GM18505 (cell line): ENCODE data around the gene CHD2.
A peak's percentile ranks its signal among the peaks of the same experiment; 100 is the strongest.

Experiments
- ATAC-seq: cut with Tn5 transposase; IDR thresholded peaks from one replicate; pipeline ENCODE4 v1.9.1; 2021; ENCODE audit not compliant: unreplicated experiment
- POLR2A ChIP-seq: IDR thresholded peaks from 4 replicates; pipeline ENCODE4 v1.6.1; 2011; ENCODE audit warnings: borderline replicate concordance; ENCODE audit not compliant: insufficient read depth, insufficient read length; ENCODE audit errors: extremely low read depth

Gene CHD2

GRCh38 chr15:92989470-92989869 is 89.3 kb downstream of the CHD2 start:
- peak; percentile 93 for ATAC-seq
- TF ChIP-seq POLR2A: no peak

GRCh38 chr15:92990031-92990430 is 89.9 kb downstream of the CHD2 start:
- peak; percentile 3 for TF ChIP-seq POLR2A
- ATAC-seq: no peak

GRCh38 chr15:92992720-92993119 is 92.6 kb downstream of the CHD2 start:
- no peak for ATAC-seq
- TF ChIP-seq POLR2A: no peak

DNA sequence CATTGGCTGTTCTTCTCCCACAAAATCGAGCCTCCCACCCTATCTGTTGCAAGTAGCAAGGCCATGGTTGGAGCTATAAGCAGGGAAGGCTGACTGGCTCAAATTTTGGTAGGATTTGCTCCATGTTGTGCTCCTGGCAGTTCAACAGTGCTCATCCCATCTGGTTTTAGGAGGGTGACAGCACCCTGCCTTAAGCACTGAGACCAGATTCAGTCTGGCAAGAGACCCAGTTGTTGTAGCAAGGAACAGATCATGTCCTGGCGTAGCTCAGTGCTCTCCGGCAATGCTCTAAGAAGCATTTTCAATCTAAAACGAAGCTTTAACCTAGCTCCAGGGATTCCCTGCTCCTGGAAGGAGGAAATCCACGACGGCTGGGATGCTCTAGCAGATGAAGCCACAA is 97.7 kb downstream of the CHD2 start:
- ATAC-seq: no peak
- no peak for TF ChIP-seq POLR2A

DNA sequence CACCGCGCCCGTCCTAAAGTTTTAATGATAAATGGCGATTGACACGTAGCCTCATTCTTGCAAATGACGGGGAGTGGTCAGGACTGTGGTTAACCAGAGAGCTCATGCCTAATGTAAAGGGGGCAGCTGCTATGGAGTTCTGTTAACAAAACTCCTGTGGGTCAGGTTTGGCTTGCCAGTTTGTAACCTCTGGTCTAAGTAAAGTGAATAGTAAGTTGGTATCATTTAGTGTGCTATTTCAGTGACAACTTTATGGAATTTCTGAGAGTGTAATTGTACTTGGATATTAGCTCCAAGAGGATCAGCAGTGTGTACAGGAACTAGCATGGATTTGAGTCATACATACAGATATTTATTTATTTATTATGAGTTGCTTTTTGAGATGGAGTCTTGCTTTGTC is 101.0 kb downstream of the CHD2 start:
- no peak for TF ChIP-seq POLR2A

GRCh38 chr15:93001881-93002280 is 101.8 kb downstream of the CHD2 start:
- TF ChIP-seq POLR2A: no peak
- ATAC-seq: no peak

More for the DNA sequence above, 101.0 kb downstream of the CHD2 start:
- no peak for ATAC-seq

DNA sequence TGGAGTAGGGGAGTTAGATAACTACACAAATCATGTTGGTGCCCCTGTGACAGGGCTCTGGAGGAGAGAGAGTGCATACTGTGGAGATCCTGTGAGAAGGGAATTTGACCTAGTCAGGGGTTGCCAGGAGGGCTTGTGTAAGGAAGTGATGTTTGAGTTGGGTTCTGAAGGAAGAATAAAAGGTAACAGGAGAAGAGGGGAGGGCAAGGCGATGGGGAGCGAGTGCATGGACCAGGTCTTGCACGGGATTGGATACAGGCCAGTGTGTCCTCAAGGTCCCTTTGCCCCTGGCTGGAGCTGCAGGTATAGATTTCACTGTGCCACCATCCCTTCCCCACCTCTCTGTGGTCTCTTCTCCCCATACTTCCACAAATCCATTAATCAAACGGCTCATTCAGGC is 105.0 kb downstream of the CHD2 start:
- no peak for TF ChIP-seq POLR2A
- ATAC-seq: no peak

DNA sequence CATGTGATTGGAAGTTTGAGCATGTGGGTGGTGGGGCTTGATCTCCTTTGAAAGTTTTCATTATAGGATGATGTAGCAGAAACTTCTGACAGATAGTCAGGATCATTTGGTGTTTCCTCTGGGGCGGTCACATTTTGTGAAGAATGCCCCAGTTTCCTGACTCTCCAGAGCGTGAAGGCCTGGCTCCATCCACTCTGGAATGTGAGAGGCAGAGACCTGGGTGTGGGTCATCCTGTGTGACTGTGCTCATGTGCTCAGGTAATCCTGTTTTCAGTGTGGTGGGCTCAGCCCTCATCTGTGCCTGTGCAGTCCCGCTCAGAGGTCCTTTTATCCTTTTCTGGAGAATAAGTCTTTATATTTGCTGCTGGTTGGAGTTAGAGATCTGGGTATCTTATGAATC is 107.9 kb downstream of the CHD2 start:
- ATAC-seq: no peak
- TF ChIP-seq POLR2A: no peak

GRCh38 chr15:93012786-93013185 is 112.7 kb downstream of the CHD2 start:
- TF ChIP-seq POLR2A: no peak
- ATAC-seq: no peak

DNA sequence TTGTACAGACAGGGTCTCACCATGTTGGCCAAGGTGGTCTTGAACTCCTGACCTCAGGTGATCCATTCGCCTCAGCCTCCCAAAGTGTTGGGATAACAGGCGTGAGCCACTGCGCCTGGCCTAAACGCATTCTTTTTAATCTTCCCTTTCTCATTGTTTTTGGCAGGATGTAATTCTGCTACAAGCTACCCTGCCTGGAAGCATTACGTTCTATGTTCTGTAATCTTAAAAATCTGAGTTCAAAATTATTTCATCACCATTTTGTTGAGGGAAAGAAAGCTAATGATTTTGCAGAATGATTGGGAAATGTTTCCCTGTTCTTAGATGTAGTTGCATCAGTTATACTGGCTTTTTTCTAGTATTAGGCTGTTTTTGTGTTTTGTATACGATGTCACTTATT is 117.4 kb downstream of the CHD2 start:
- no peak for TF ChIP-seq POLR2A
- no peak for ATAC-seq

GRCh38 chr15:93018574-93018973 is 118.5 kb downstream of the CHD2 start:
- no peak for TF ChIP-seq POLR2A
- ATAC-seq: no peak

GRCh38 chr15:93019090-93019489 is 119.0 kb downstream of the CHD2 start:
- TF ChIP-seq POLR2A: no peak
- ATAC-seq: no peak

DNA sequence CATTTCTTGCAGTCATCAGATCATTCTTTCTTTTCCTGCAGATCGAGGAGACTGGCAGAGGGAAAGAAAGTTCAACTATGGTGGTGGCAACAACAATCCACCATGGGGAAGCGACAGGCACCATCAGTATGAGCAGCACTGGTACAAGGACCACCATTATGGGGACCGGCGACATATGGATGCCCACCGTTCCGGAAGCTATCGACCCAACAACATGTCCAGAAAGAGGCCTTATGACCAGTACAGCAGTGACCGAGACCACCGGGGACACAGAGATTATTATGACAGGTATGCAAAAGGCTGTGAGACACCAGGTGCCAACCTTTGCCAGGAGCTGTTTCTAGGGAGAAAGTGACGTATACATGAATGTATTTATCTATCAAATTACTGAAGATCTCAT is 119.8 kb downstream of the CHD2 start:
- no peak for ATAC-seq
- no peak for TF ChIP-seq POLR2A

GRCh38 chr15:93020976-93021772 is 121.0 kb downstream of the CHD2 start:
- no peak for TF ChIP-seq POLR2A
- ATAC-seq: peak; percentile 61

DNA sequence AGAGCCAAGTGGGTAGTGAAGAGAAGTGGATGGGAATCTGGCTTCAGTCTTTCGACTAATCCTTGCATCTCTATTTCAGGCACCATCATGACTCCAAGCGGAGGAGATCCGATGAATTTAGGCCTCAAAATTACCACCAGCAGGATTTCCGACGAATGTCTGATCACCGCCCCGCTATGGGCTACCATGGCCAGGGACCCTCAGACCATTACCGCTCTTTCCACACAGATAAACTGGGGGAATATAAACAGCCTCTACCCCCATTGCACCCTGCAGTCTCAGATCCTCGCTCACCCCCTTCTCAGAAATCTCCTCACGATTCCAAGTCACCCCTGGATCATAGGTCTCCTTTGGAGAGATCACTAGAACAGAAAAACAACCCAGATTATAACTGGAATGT is 124.2 kb downstream of the CHD2 start:
- no peak for ATAC-seq

GRCh38 chr15:93024716-93025624 is 124.8 kb downstream of the CHD2 start:
- no peak for TF ChIP-seq POLR2A

More for the DNA sequence above, 124.2 kb downstream of the CHD2 start:
- TF ChIP-seq POLR2A: no peak

More at GRCh38 chr15:93024716-93025624, 124.8 kb downstream of the CHD2 start:
- no peak for ATAC-seq
